HL-60 (cell line): ENCODE results near the gene MIX23.
A peak's percentile ranks its signal among the peaks of the same experiment; 100 is the strongest.

ENCODE experiments used
- DNase-seq, 2 experiments: peaks; one replicate each; pipeline ENCODE4 v3.0.0-alpha.2; 2010 to 2020; ENCODE audit warnings: low read depth in 1 of 2, low spot score in 1 of 2
- H3K27ac ChIP-seq: fragments of 250-450 bp; sonication (Bioruptor Pico); replicated peaks from 2 replicates; pipeline ENCODE4 v1.5.1; 2020; ENCODE audit warnings: mild to moderate bottlenecking, moderate library complexity
- H3K27me3 ChIP-seq: fragments of 250-450 bp; sonication (Bioruptor Pico); 2 replicates; pipeline ENCODE4 v1.5.1; 2021; ENCODE audit warnings: mild to moderate bottlenecking, moderate library complexity; ENCODE audit not compliant: insufficient read depth, poor library complexity, severe bottlenecking
- H3K4me3 ChIP-seq: replicated peaks from 2 replicates; pipeline ENCODE4 v1.5.1; 2011; ENCODE audit warnings: mild to moderate bottlenecking, control low read depth, low read length; ENCODE audit not compliant: insufficient read depth
- CTCF ChIP-seq: IDR thresholded peaks from one replicate; pipeline ENCODE4 v1.5.1; 2011; ENCODE audit warnings: low read length, control low read depth, inconsistent platforms; ENCODE audit not compliant: insufficient read depth
- GABPA ChIP-seq: IDR thresholded peaks from 2 replicates; pipeline ENCODE4 v1.6.1; 2012; ENCODE audit warnings: low read depth
- POLR2AphosphoS5 ChIP-seq: IDR thresholded peaks from 2 replicates; pipeline ENCODE4 v1.6.1; 2012; ENCODE audit warnings: low read depth
- REST ChIP-seq: IDR thresholded peaks from 2 replicates; pipeline ENCODE4 v1.6.1; 2012; ENCODE audit warnings: low read depth; ENCODE audit not compliant: insufficient replicate concordance
- SPI1 ChIP-seq: IDR thresholded peaks from 2 replicates; pipeline ENCODE4 v1.6.1; 2012; ENCODE audit warnings: low read depth, mild to moderate bottlenecking, borderline replicate concordance

Gene MIX23

GRCh38 chr3:122387709-122388108 is 4.7 kb upstream of the MIX23 start:
- no peak for DNase-seq
- Histone ChIP-seq H3K27ac (no peak overlapping the region), H3K4me3 (no peak overlapping the region), H3K27me3 (no peaks in the 10 kb centered on the region)
- TF ChIP-seq POLR2AphosphoS5, result no peak
- TF ChIP-seq GABPA, result no peak
- TF ChIP-seq SPI1, result no peak
- TF ChIP-seq REST, result no peak
- no peak for TF ChIP-seq CTCF

GRCh38 chr3:122383771-122384697 is 1.0 kb upstream of the MIX23 start, which contains the start of gene FAM162A:
TSS of gene FAM162A (plus strand) at chr3:122384182. CDS start at chr3:122384266, 84 bp downstream.
- TF ChIP-seq CTCF (peak; percentile 40), POLR2AphosphoS5 (peak; percentile 83), SPI1 (no peak), REST (peak; percentile 47), GABPA (no peak)
- Histone ChIP-seq H3K27me3 (no peaks in the 10 kb centered on the region), H3K4me3 (peak within 1 kb of the TSS; percentile 91), H3K27ac (peak within 1 kb of the TSS; percentile 70)
- peak; percentile 91 to 95 for DNase-seq

GRCh38 chr3:122377975-122378374 is 5.1 kb downstream of the MIX23 start:
- no peak overlapping the region for H3K4me3 ChIP-seq
- H3K27ac ChIP-seq, result peak overlapping the region; percentile 44
- TF ChIP-seq CTCF (no peak), POLR2AphosphoS5 (no peak), SPI1 (no peak), GABPA (no peak), REST (no peak)
- H3K27me3 ChIP-seq, result no peaks in the 10 kb centered on the region
- DNase-seq, result no peak
